Measurements from ENCODE around the gene TSHZ2.

DNA sequence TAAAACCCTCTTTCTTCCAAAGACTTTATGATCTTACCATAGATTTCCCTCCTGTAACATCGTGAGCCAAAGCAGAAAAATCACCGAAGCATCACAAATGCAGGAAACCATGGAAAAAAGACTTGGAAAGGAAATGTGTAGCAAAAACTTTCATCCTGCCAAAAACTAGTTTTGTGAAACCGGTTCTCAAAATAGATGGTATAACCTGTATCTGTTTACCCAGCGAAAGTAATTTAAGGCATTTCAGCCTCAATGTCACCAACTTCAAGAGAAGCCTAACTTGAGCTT is 407.6 kb downstream of the TSHZ2 start:
- TF ChIP-seq, protein P1, sequence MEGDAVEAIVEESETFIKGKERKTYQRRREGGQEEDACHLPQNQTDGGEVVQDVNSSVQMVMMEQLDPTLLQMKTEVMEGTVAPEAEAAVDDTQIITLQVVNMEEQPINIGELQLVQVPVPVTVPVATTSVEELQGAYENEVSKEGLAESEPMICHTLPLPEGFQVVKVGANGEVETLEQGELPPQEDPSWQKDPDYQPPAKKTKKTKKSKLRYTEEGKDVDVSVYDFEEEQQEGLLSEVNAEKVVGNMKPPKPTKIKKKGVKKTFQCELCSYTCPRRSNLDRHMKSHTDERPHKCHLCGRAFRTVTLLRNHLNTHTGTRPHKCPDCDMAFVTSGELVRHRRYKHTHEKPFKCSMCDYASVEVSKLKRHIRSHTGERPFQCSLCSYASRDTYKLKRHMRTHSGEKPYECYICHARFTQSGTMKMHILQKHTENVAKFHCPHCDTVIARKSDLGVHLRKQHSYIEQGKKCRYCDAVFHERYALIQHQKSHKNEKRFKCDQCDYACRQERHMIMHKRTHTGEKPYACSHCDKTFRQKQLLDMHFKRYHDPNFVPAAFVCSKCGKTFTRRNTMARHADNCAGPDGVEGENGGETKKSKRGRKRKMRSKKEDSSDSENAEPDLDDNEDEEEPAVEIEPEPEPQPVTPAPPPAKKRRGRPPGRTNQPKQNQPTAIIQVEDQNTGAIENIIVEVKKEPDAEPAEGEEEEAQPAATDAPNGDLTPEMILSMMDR (conservative IDR thresholded peaks at IDR 0.05 in 1 of 2, IDR thresholded peaks at IDR 0.05 in 1 of 2; ENCODE audit: extremely low read depth in 1 of 2, insufficient read depth in 1 of 2, low read depth in 1 of 2, low read length in 2 of 2): no peak
- TF ChIP-seq EZH2 (IDR thresholded peaks at IDR 0.05; ENCODE audit: borderline replicate concordance, low read length): no peak
